ENCODE data around the gene AMPD1. TPM values are rescaled to one million over a fixed set of nuclear protein-coding genes. Genes with fewer than 3 reads are reported as not detected.

Gene AMPD1
- total and polyA plus RNA-seq, 2 donors (not counting 1 experiment from before 2014, with no cell fraction given): 0.18 TPM; not detected in 1

DNA sequence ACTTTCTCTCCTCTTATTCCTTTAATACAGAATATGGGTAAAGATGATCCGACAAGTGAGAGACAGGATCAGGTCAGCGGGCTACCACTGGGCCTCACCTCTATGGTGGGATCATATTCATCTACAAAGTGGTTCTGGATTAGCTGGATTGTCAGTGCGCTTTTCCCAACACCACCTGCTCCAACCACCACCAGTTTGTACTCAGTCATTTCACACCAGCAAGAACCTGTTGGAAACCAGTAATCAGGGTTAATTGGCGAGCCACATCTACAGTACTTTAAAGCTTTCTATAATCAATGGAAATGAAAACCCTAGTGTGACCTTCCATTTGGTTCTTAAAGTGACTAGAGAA, 20.6 kb upstream of the AMPD1 start:
- ATAC-seq (ENCODE audit: low read depth) (no peak), DNase-seq (no peak)
- peak overlapping the region; percentile 61 for H2AFZ ChIP-seq (ENCODE audit: insufficient read depth, low read depth, low read length, poor library complexity, severe bottlenecking)
- H3K27ac Mint-ChIP-seq: peak overlapping the region; percentile 99
- H3K9ac ChIP-seq (ENCODE audit: low read length): peak overlapping the region; percentile 94
- TF ChIP-seq, protein P1, sequence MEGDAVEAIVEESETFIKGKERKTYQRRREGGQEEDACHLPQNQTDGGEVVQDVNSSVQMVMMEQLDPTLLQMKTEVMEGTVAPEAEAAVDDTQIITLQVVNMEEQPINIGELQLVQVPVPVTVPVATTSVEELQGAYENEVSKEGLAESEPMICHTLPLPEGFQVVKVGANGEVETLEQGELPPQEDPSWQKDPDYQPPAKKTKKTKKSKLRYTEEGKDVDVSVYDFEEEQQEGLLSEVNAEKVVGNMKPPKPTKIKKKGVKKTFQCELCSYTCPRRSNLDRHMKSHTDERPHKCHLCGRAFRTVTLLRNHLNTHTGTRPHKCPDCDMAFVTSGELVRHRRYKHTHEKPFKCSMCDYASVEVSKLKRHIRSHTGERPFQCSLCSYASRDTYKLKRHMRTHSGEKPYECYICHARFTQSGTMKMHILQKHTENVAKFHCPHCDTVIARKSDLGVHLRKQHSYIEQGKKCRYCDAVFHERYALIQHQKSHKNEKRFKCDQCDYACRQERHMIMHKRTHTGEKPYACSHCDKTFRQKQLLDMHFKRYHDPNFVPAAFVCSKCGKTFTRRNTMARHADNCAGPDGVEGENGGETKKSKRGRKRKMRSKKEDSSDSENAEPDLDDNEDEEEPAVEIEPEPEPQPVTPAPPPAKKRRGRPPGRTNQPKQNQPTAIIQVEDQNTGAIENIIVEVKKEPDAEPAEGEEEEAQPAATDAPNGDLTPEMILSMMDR (IDR thresholded peaks at IDR 0.05): no peak
- TF ChIP-seq EZH2 (IDR thresholded peaks at IDR 0.05; ENCODE audit: borderline replicate concordance, insufficient read depth, low read depth, low read length, poor library complexity, severe bottlenecking): no peak
- H3K9me3 ChIP-seq (ENCODE audit: control extremely low read depth in 1 of 3, control insufficient read depth in 2 of 3, insufficient read depth in 1 of 3, low read length in 2 of 3): no peaks in the 10 kb centered on the region
- peak overlapping the region; percentile 69 to 95 (median 89) for H3K4me3 ChIP-seq (ENCODE audit: control extremely low read depth in 1 of 5, extremely low read depth in 1 of 5, insufficient read depth in 1 of 5, low read depth in 2 of 5, low read length in 4 of 5)
- peaks cover 37% of the 10 kb centered on the region for H3K79me2 ChIP-seq (ENCODE audit: control insufficient read depth, insufficient read depth, low read length)
- WGBS (ENCODE audit: insufficient coverage): 50% methylated on average over 1 of the region's 4 CpGs
- no peaks in the 10 kb centered on the region for H3K27me3 Mint-ChIP-seq
- peak overlapping the region; percentile 72 for H3K4me2 ChIP-seq (replicated peaks; ENCODE audit: low read depth, low read length, poor library complexity, severe bottlenecking)
- no peaks in the 10 kb centered on the region for H3K27me3 ChIP-seq (replicated peaks in 1 of 4; ENCODE audit: control extremely low read depth in 1 of 4, control insufficient read depth in 3 of 4, insufficient read depth in 4 of 4, low read length in 3 of 4)
- CTCF ChIA-PET: interaction anchor here (0.6 to 1.6 kb wide), 3 partner anchors 42 to 235 kb away, joined by 3 to 4 read pairs (median 4); partner anchors contain the start of gene CSDE1
- POLR2A ChIA-PET: interaction anchor here (1.0 to 1.7 kb wide), 4 partner anchors 42 to 205 kb away, joined by 4 to 6 read pairs (median 6); partner anchors contain the start of genes CSDE1, DENND2C, SIKE1 and TRIM33
- H3K4me3 Mint-ChIP-seq: peak overlapping the region; percentile 99
- H3K36me3 ChIP-seq (replicated peaks in 1 of 2; ENCODE audit: control extremely low read depth in 1 of 2, control insufficient read depth in 1 of 2, extremely low read depth in 1 of 2, insufficient read depth in 2 of 2, low read length in 1 of 2): peaks cover 6 to 65% of the 10 kb centered on the region in 2 experiments
- intact Hi-C loops (cut with micrococcal nuclease): loop anchor here (1.0 to 10.0 kb wide), 9 partner anchors 41 to 2001 kb away; partner anchors contain the start of genes BCAS2, CSDE1, DENND2C and PPM1J
- peaks cover 15 to 16% of the 10 kb centered on the region in 2 donors for H3K4me1 ChIP-seq (ENCODE audit: control insufficient read depth in 2 of 2, insufficient read depth in 2 of 2, low read length in 2 of 2)
- peak overlapping the region; percentile 97 for H3K27ac ChIP-seq (ENCODE audit: low read length in 2 of 2)
- H3K4me1 Mint-ChIP-seq: peaks cover 29% of the 10 kb centered on the region
- H4K20me1 ChIP-seq (ENCODE audit: control insufficient read depth, insufficient read depth, low read length, poor library complexity, severe bottlenecking): peaks cover under 1% of the 10 kb centered on the region
- no peaks in the 10 kb centered on the region for H3K9me3 Mint-ChIP-seq (ENCODE audit: insufficient read depth)

DNA sequence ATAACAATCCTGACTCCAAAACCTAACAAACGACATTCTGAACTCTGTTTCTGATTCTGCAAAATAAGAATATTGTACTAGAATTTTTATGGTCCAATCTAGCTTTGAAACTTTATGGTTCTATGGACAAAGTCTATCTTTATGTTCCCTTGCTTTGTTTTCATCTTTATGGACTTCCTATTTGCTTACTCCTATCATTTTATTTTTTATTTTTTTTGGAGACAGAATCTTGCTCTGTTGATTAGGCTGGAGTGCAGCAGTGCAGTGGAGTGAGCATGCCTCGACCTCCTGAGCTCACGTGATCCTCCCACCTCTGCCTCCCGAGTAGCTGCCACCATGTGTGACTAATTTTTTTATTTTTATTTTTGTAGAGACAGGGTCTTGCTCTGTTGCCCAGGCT, 17.6 kb upstream of the AMPD1 start:
- Histone ChIP-seq H3K79me2 (ENCODE audit: control insufficient read depth, insufficient read depth, low read length) (peaks cover 37% of the 10 kb centered on the region), H2AFZ (ENCODE audit: insufficient read depth, low read depth, low read length, poor library complexity, severe bottlenecking) (no peak overlapping the region), H3K4me1 (ENCODE audit: control insufficient read depth in 2 of 2, insufficient read depth in 2 of 2, low read length in 2 of 2) (peaks cover 15 to 16% of the 10 kb centered on the region in 2 donors), H3K9ac (ENCODE audit: low read length) (no peak overlapping the region), H3K4me2 (replicated peaks; ENCODE audit: low read depth, low read length, poor library complexity, severe bottlenecking) (no peak overlapping the region), H3K36me3 (replicated peaks in 1 of 2; ENCODE audit: control extremely low read depth in 1 of 2, control insufficient read depth in 1 of 2, extremely low read depth in 1 of 2, insufficient read depth in 2 of 2, low read length in 1 of 2) (peaks cover 0 to 59% of the 10 kb centered on the region in 2 experiments), H3K4me3 (ENCODE audit: control extremely low read depth in 1 of 5, extremely low read depth in 1 of 5, insufficient read depth in 1 of 5, low read depth in 2 of 5, low read length in 4 of 5) (no peak overlapping the region), H3K27me3 (replicated peaks in 1 of 4; ENCODE audit: control extremely low read depth in 1 of 4, control insufficient read depth in 3 of 4, insufficient read depth in 4 of 4, low read length in 3 of 4) (no peaks in the 10 kb centered on the region), H3K9me3 (ENCODE audit: control extremely low read depth in 1 of 3, control insufficient read depth in 2 of 3, insufficient read depth in 1 of 3, low read length in 2 of 3) (no peaks in the 10 kb centered on the region), H3K27ac (ENCODE audit: low read length in 2 of 2) (no peak overlapping the region), H4K20me1 (ENCODE audit: control insufficient read depth, insufficient read depth, low read length, poor library complexity, severe bottlenecking) (peaks cover 7% of the 10 kb centered on the region)
- CTCF ChIA-PET: interaction anchor here (0.6 kb wide), 1 partner anchor 86 kb away, joined by 3 read pairs; no protein-coding TSS in a partner anchor
- TF ChIP-seq, protein P1 (IDR thresholded peaks at IDR 0.05): no peak
- TF ChIP-seq EZH2 (IDR thresholded peaks at IDR 0.05; ENCODE audit: borderline replicate concordance, insufficient read depth, low read depth, low read length, poor library complexity, severe bottlenecking): no peak
- Mint-ChIP-seq H3K9me3 (ENCODE audit: insufficient read depth) (no peaks in the 10 kb centered on the region), H3K27ac (no peak overlapping the region), H3K4me1 (peaks cover 29% of the 10 kb centered on the region), H3K27me3 (no peaks in the 10 kb centered on the region), H3K4me3 (no peak overlapping the region)
- intact Hi-C loops (cut with micrococcal nuclease): loop anchor here (10.0 kb wide), 2 partner anchors 1758 to 1998 kb away; partner anchors contain the start of genes PPM1J and SLC16A1
- no CpG with 5 or more reads among the region's 4 CpGs for WGBS (ENCODE audit: insufficient coverage)
- no peak for ATAC-seq (ENCODE audit: low read depth)
- POLR2A ChIA-PET: no interaction called here
- no peak for DNase-seq

All from B cell (primary cell).